IgD-negative memory B cell (primary cell): Measurements from ENCODE around the gene LBX2. TPM values are rescaled to one million over a fixed set of nuclear protein-coding genes. Genes with fewer than 3 reads are reported as not detected.

Experiments used
- H3K27ac Mint-ChIP-seq, 3 donors: one replicate each; pipeline ENCODE4 v1.8.0; 2020 to 2022; ENCODE audit warnings: mild to moderate bottlenecking in 3 of 3, mixed read lengths in 3 of 3, moderate library complexity in 1 of 3
- H3K27me3 Mint-ChIP-seq: one replicate; pipeline ENCODE4 v1.8.0; 2021; ENCODE audit warnings: mixed read lengths
- H3K36me3 Mint-ChIP-seq: one replicate; pipeline ENCODE4 v1.8.0; 2020; ENCODE audit warnings: mild to moderate bottlenecking, mixed read lengths
- H3K4me1 Mint-ChIP-seq, 3 donors: one replicate each; pipeline ENCODE4 v1.8.0; 2020 to 2022; ENCODE audit warnings: mixed read lengths in 3 of 3, mild to moderate bottlenecking in 1 of 3
- H3K4me3 Mint-ChIP-seq, 4 donors: one replicate each; pipeline ENCODE4 v1.8.0; 2020 to 2022; ENCODE audit warnings: mild to moderate bottlenecking in 4 of 4, mixed read lengths in 4 of 4, moderate library complexity in 3 of 4
- H3K9me3 Mint-ChIP-seq, 3 donors: one replicate each; pipeline ENCODE4 v1.8.0; 2020 to 2021; ENCODE audit warnings: mixed read lengths in 3 of 3, mild to moderate bottlenecking in 1 of 3
- polyA plus RNA-seq: library from polyadenylated mRNA; unstranded; fragments of 300-500 nt; fragmentation: Illumina TruSeq; gene quantifications from one replicate; pipeline ENCODE4 v1.2.3, GENCODE V29; 2021

LBX2 gene
- polyA plus RNA-seq, 1 donor from 2014 or later = not detected

DNA sequence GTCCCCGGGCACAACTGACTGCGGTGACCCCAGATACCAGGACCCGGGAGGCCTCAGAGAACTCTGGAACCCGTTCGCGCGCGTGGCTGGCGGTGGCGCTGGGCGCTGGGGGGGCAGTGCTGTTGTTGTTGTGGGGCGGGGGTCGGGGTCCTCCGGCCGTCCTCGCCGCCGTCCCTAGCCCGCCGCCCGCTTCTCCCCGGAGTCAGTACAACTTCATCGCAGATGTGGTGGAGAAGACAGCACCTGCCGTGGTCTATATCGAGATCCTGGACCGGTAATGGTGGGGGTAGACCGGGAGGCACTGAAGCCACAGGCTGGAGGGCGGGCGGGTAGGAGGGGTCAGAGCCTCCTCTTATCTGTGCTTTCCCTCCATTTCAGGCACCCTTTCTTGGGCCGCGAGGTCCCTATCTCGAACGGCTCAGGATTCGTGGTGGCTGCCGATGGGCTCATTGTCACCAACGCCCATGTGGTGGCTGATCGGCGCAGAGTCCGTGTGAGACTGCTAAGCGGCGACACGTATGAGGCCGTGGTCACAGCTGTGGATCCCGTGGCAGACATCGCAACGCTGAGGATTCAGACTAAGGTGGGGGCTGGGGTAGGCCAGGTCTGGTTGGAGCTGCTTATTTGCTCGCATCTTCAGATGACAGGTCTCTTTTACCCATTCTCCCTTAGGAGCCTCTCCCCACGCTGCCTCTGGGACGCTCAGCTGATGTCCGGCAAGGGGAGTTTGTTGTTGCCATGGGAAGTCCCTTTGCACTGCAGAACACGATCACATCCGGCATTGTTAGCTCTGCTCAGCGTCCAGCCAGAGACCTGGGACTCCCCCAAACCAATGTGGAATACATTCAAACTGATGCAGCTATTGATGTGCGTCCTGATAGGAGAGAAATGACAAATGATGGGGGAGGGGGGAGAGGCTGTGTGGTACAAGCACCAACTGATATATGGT, 31.1 kb upstream of the LBX2 start:
- Mint-ChIP-seq H3K27me3 (no peaks in the 10 kb centered on the region), H3K9me3 (no peaks in the 10 kb centered on the region), H3K4me3 (peak overlapping the region; percentile 87 to 97 (median 96)), H3K27ac (peak overlapping the region; percentile 81 to 99 (median 94)), H3K4me1 (peaks cover 28 to 37% (median 37%) of the 10 kb centered on the region in 3 donors), H3K36me3 (peaks cover 7% of the 10 kb centered on the region)

DNA sequence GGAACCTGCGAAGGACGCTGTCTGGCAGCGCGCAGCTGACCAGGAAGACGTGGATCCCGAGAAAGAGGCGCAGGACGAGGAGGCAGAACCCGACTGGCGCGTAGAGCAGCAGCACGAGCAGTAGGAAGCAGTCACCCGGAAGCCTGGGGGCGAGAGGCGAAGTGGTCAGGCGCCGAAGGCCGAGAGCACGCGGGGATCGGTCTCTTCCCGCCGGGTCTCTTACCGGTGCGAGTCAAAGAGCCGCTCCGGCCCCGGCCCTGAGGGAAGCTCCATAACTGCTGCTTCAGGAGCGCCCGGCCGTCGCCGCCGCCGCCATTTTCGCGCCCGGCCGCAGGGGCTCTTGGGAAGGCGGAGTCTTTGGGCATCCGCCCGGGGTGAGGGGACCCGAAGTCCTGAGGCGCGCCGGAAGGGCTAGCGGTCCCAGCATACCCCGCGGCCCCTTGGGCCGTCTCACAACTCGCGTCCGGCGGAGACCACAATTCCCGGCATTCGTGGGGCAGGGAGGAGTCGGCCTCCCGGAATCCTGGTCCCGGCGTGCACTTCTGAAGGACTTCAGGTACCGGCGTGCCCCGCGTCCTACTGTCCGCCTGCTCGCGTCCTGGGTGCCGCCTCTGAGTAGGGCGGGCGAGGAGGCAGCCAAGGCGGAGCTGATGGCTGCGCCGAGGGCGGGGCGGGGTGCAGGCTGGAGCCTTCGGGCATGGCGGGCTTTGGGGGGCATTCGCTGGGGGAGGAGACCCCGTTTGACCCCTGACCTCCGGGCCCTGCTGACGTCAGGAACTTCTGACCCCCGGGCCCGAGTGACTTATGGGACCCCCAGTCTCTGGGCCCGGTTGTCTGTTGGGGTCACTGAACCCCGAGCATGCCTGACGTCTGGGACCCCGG, 30.2 kb upstream of the LBX2 start, which contains the start of the genes AUP1 and HTRA2:
Gene AUP1 (minus strand): TSS at position 350 of the 882 bp plus-strand sequence. CDS start 77 bp downstream, at position 273.
Gene HTRA2 (plus strand): TSS at position 577 of the 882 bp plus-strand sequence. CDS start 74 bp downstream, at position 651.
- H3K4me1 Mint-ChIP-seq = peaks cover 28 to 37% (median 37%) of the 10 kb centered on the region in 3 donors
- no peaks in the 10 kb centered on the region for H3K27me3 Mint-ChIP-seq
- H3K36me3 Mint-ChIP-seq = peaks cover 7% of the 10 kb centered on the region
- peak within 1 kb of the TSS; percentile 87 to 97 (median 96) for H3K4me3 Mint-ChIP-seq
- no peaks in the 10 kb centered on the region for H3K9me3 Mint-ChIP-seq
- H3K27ac Mint-ChIP-seq = peak within 1 kb of the TSS; percentile 81 to 99 (median 94)

DNA sequence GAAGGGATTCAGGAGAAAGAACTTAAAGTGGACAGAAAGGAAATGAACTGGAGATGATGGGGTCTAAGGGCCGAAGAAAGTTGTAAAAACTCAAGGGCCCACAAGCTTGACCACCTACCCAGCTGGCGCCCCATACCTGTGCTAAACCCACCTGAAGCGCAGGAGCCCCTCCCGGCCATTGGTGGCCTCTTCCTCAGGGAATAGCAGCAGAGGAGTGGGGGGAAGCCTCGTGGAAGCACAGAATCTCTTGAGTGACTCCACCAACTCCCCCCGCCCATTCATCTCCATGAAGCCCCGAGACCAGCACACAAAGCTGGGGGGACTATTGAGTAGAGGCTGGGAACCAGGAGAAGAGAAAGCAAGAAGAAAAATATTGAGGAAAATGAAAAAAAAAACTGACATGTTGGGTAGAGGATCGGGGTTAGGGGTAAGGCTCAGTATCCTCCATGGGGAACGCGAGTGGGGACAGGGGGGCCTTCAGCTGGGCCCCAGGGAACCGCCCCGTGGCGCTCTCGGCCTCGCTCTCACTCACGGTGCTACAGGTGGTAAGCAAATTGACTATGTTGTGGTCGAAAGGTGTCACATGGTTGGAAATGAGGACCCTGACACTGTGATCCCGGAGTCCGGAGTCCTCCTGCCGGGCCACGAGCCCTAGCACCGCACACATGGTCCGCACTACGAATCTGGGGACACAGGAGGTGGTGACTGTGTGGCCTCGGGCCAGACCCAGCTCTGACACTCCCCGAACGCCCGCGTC, 29.4 kb upstream of the LBX2 start:
- peak overlapping the region; percentile 81 to 99 (median 94) for H3K27ac Mint-ChIP-seq
- no peaks in the 10 kb centered on the region for H3K9me3 Mint-ChIP-seq
- H3K36me3 Mint-ChIP-seq = peaks cover 7% of the 10 kb centered on the region
- H3K27me3 Mint-ChIP-seq = no peaks in the 10 kb centered on the region
- H3K4me1 Mint-ChIP-seq = peaks cover 28 to 37% (median 37%) of the 10 kb centered on the region in 3 donors
- H3K4me3 Mint-ChIP-seq = peak overlapping the region; percentile 87 to 97 (median 96)

DNA sequence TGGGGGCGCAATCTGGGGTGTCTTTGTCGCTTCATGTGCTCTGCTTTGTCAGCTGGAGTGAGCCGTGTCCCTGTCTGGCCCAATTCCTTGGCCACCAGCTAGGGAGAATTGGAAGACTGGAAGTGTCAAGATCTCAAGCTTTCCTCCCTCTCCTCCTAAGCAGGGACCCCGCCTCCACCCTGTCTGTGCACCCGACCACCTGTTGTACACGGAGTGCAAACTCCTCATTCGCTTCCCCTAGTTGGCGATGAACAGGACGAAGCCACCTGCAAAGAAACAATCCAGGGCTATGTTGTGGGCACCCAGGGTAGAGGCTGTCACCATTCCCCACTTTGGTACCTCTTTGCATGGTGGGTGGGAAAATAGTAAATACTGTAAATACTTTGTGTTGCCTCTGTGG, 28.3 kb upstream of the LBX2 start:
- Mint-ChIP-seq H3K4me3 (peak overlapping the region; percentile 87 to 97 (median 96)), H3K4me1 (peaks cover 28 to 37% (median 37%) of the 10 kb centered on the region in 3 donors), H3K9me3 (no peaks in the 10 kb centered on the region), H3K36me3 (peaks cover 7% of the 10 kb centered on the region), H3K27ac (peak overlapping the region in 2 of 3 donors; percentile 47 to 81), H3K27me3 (no peaks in the 10 kb centered on the region)

DNA sequence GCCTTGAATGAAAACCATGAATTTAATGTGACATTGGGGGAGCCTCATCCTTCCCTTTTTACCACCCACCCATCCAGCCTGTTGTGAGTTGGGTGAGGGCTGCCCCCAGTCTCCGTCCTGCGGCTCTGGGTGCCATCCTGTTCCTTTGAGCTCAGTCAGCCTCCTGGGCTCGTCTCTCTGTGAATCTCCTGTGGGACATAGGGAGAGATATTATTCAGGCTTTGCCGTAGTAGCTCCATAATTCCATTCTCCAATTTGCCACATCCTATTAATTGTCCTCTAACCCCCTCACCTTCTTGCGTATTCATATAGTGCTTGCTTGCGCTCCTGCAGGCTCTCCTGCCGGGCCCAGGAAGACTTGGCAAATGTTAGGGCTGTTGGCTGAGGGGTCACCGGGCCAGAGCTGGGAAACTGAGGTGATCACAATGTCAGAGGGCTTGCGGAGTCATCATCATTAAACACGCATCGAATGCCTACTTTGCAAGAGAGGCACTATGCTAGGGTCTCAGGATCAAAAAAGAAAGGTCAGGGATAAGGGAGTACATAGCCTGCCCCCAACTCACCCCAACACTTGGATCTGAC, 27.3 kb upstream of the LBX2 start:
- Mint-ChIP-seq H3K9me3 (no peaks in the 10 kb centered on the region), H3K27me3 (no peaks in the 10 kb centered on the region), H3K4me3 (peak overlapping the region in 3 of 4 donors; percentile 73 to 87 (median 80)), H3K27ac (peak overlapping the region; percentile 79 to 93 (median 92)), H3K36me3 (peaks cover 7% of the 10 kb centered on the region), H3K4me1 (peaks cover 20 to 30% (median 29%) of the 10 kb centered on the region in 3 donors)

DNA sequence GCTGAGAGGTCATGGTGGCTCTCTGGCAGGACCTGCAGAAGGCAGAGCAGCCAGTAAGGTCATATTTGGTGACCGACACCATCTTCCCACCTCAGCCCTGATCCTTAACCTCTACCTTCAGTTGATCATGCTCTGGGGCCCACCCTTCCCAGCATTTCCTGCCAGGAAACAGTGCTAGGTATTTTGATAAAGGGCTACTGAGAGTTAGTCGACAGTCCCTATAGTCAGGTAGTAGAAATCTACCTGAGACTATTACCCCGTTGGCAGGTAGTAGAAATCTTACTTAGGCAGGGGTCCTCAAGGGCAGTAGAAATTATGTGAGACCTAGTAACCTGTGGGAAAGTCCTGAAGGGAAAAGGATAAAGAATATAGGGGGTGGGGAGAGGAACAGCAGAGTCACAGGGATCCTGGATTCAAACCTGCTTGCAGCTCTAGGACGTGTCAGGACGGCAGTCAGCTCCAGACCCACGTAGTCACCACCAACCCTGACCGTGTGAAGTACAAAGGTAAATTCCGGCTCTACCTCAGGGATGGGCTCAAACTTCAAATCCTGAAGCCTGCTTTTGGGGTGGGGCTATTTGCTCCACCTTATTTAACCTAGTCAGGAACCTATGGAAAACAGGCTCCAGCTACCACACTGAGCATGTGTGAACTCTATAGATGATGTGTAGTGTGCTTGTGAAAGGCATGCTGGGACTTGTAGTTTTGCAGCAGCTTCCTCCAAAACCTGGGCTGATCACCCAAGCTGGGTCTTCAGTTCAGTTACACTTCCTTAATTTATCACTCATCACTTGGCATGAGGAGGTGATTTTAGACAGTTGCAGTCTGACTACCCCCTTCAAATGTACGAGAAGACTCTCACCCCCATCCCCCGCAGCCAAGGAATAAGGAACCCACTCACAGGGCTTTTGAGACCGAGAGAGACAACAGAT, 26.6 kb upstream of the LBX2 start, which contains the start of gene DQX1:
Gene DQX1 (minus strand): TSS at position 515 of the 932 bp plus-strand sequence. CDS start 502 bp downstream, at position 13.
- Mint-ChIP-seq H3K36me3 (peaks cover 7% of the 10 kb centered on the region), H3K4me1 (peaks cover 15 to 24% (median 22%) of the 10 kb centered on the region in 3 donors), H3K4me3 (peak within 1 kb of the TSS; percentile 19 to 87 (median 76)), H3K27ac (peak within 1 kb of the TSS; percentile 79 to 93 (median 92)), H3K27me3 (no peaks in the 10 kb centered on the region), H3K9me3 (no peaks in the 10 kb centered on the region)

DNA sequence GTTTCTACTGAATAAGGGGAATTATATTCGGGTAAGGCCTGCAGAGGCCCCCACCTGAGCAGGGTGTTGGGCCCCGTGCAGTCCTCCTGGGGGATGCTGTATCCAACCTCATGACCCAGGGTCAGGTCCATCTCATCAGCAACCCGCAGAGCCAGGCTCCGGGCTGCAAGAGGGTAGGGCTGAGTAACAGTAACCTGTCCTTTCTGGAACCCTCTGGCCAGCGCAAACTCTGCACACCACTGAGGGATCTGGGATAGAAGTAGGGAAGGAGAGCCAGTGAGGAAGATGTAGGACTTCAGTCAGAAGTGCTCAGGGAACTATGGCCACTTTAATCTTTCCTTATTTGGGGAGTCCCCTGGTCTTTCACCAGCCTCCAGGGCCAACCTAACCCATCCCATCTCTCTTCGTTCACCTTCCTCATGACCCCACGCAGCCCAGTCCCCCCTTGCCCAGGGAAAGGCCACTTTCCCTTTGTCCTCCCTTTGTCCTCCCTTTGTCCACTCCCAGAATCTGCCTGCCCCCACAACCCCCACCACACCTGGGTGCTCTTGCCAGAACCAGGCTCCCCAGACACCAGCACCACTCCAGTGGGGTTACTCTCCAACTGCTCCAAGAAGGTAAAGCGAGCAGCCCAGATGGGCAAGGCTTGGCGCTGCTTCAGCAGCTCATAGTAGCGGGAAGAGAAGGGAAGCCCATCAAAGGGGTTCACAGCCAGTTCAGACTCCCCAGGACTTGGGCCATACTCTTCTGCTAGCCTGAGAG, 25.7 kb upstream of the LBX2 start:
- no peaks in the 10 kb centered on the region for H3K9me3 Mint-ChIP-seq
- peaks cover 11 to 19% (median 18%) of the 10 kb centered on the region in 3 donors for H3K4me1 Mint-ChIP-seq
- no peaks in the 10 kb centered on the region for H3K27me3 Mint-ChIP-seq
- peaks cover 7% of the 10 kb centered on the region for H3K36me3 Mint-ChIP-seq
- H3K4me3 Mint-ChIP-seq = peak overlapping the region in 1 of 4 donors; percentile 63
- H3K27ac Mint-ChIP-seq = no peak overlapping the region

DNA sequence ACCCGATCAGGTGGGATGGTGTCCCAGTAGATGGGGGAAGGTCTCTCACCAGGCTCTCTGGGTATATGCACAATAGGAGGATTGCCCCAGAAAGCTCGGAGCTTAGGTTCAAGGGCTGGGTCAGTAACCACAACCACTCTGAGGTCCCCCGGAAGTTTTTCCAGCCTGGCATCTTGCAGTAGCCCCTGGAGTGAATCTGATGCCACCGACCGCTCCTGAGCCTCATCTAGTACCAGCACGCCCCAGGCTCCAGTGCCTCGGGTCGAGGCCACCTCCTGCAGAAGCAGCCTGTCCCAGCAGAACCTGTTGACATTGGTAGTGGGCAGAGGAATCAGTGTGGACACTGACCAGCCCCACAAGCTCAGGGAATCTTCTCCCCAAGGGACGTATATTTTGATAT, 24.6 kb upstream of the LBX2 start:
- H3K4me3 Mint-ChIP-seq = no peak overlapping the region
- peaks cover 5% of the 10 kb centered on the region for H3K27me3 Mint-ChIP-seq
- H3K4me1 Mint-ChIP-seq = peaks cover 11 to 18% (median 15%) of the 10 kb centered on the region in 3 donors
- H3K27ac Mint-ChIP-seq = no peak overlapping the region
- H3K9me3 Mint-ChIP-seq = no peaks in the 10 kb centered on the region
- H3K36me3 Mint-ChIP-seq = peaks cover 9% of the 10 kb centered on the region

DNA sequence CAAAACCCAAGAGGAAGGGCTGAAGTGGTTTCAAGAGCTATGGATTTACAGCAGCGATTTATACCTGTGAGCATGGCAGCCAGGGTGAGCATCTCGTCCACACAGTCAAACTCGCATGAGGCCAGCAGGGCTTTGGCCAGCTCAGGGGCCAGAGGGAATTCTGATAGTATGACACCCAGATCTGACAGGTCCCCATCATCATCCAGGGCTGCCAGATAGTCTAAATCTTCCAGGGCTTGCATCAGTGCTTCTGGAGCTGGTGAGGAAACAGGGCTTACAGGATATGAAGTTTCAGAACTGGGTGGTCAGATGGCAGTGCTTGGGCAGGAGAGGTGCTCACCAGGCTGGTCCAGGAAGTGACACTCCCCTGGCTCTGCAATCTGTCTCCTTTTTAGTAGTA, 23.1 kb upstream of the LBX2 start:
- no peaks in the 10 kb centered on the region for H3K9me3 Mint-ChIP-seq
- no peak overlapping the region for H3K27ac Mint-ChIP-seq
- no peak overlapping the region for H3K4me3 Mint-ChIP-seq
- peaks cover 11% of the 10 kb centered on the region for H3K36me3 Mint-ChIP-seq
- peaks cover 17% of the 10 kb centered on the region for H3K27me3 Mint-ChIP-seq
- H3K4me1 Mint-ChIP-seq = peaks cover 6 to 9% (median 7%) of the 10 kb centered on the region in 3 donors

DNA sequence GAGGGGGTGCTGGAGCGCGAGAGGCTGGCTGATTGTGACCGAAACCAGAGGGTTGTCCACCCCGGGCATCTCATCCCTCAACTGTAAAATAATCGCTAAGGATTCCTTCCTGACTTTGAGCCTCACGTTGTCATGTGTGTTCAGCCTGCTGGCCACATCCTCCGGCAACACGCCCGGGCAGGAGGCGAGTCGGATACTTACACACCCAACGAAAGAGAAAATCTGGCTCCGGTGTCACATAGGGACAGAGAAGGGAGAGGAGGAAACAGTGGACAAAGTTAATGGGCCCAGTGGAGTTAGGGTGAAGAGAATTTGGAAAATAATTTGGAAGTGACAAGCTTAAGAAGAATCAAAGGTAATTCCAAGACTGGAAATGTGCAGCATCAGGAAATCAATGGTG, 17.2 kb upstream of the LBX2 start:
- H3K4me1 Mint-ChIP-seq = peaks cover 10 to 12% (median 11%) of the 10 kb centered on the region in 3 donors
- H3K4me3 Mint-ChIP-seq = peak overlapping the region; percentile 72 to 91 (median 81)
- peaks cover 54% of the 10 kb centered on the region for H3K27me3 Mint-ChIP-seq
- H3K9me3 Mint-ChIP-seq = no peaks in the 10 kb centered on the region
- peaks cover 6% of the 10 kb centered on the region for H3K36me3 Mint-ChIP-seq
- H3K27ac Mint-ChIP-seq = peak overlapping the region in 2 of 3 donors; percentile 63 to 94

DNA sequence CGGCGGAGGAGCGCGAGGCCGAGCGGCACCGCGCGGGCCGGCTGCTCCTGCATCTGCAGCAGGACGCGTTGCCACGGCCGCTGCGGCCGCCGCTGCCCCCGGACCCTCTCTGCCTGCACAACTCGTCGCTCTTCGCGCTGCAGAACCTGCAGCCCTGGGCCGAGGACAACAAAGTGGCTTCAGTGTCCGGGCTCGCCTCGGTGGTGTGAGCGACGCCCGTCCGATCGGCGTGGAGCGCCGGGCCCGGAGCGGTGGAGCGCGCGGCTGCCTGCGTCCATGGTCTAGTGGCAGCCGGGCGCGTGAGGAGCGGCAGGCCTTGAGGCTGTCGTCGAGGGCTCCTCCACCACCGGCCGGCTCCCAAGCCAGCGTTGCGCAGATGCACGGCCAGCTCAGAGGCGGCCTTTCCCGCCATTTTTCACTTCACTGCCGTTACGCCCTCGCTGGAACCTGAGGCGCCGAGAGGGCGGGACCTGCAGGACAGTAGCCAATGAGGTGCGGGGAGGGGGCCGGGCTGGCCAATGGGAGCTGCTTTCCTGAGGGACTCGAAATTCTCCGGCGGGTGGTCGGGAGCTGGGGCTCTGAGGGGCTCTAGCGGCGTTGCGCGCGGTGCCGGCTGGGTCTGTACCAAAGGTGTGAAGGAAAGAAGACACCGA, 16.7 kb upstream of the LBX2 start:
- H3K27ac Mint-ChIP-seq = peak overlapping the region in 2 of 3 donors; percentile 63 to 94
- H3K4me3 Mint-ChIP-seq = peak overlapping the region; percentile 72 to 91 (median 81)
- peaks cover 6% of the 10 kb centered on the region for H3K36me3 Mint-ChIP-seq
- no peaks in the 10 kb centered on the region for H3K9me3 Mint-ChIP-seq
- peaks cover 57% of the 10 kb centered on the region for H3K27me3 Mint-ChIP-seq
- H3K4me1 Mint-ChIP-seq = peaks cover 10 to 12% (median 11%) of the 10 kb centered on the region in 3 donors
